Peyer's patch (tissue), 4 donors: Measurements from ENCODE around the gene PPP2R5E.

Experiments used
- CTCF ChIP-seq, 6 experiments: fragments of 450-650 bp in 4 of 6; fragments of 200-600 bp in 2 of 6; sonication (generic) in 1 of 6; IDR thresholded peaks; one replicate each; pipeline ENCODE4 v1.5.1; 2017 to 2019; ENCODE audit warnings: antibody characterized with exemption in 6 of 6, mild to moderate bottlenecking in 3 of 6, moderate library complexity in 1 of 6
- POLR2A ChIP-seq, 2 donors: fragments of 450-650 bp; IDR thresholded peaks; one replicate each; pipeline ENCODE4 v1.5.1; 2017; ENCODE audit warnings: antibody characterized with exemption in 2 of 2, mild to moderate bottlenecking in 2 of 2, moderate library complexity in 2 of 2

- TF ChIP-seq CTCF (IDR thresholded peaks at IDR 0.05) = no peak
- TF ChIP-seq POLR2A (IDR thresholded peaks at IDR 0.05) = no peak
Measured at GRCh38 chr14:63475761-63476160, 67.4 kb downstream of the PPP2R5E start.
